HG03520 (cell line): ENCODE measurements around the gene CDC73.
"Not testable (repeated sequence)": the region's sequence is repeated elsewhere in the genome, so short reads cannot be mapped to it uniquely, and the experiment has no call there.

ENCODE experiments used
- ATAC-seq: cut with Tn5 transposase; IDR thresholded peaks from one replicate; pipeline ENCODE4 v1.9.1; 2021; ENCODE audit warnings: mild to moderate bottlenecking, moderate library complexity; ENCODE audit not compliant: unreplicated experiment

Gene CDC73

GRCh38 chr1:193176113-193176512 is 54.3 kb downstream of the CDC73 start:
- ATAC-seq, result no peak

GRCh38 chr1:193176788-193177187 is 55.0 kb downstream of the CDC73 start:
- ATAC-seq, result no peak

- ATAC-seq, result no peak
These were observed 57.3 kb downstream of the CDC73 start for GRCh38 chr1:193179094-193179493.

- no peak for ATAC-seq
These were observed 59.7 kb downstream of the CDC73 start for GRCh38 chr1:193181536-193181935.

- ATAC-seq, result no peak
These were observed 60.2 kb downstream of the CDC73 start for GRCh38 chr1:193181985-193182384.

GRCh38 chr1:193183019-193183627 is 61.3 kb downstream of the CDC73 start:
- ATAC-seq, result peak; percentile 63

- no peak for ATAC-seq
These were observed 62.9 kb downstream of the CDC73 start for GRCh38 chr1:193184776-193185175.

- ATAC-seq, result no peak
These were observed 63.4 kb downstream of the CDC73 start for GRCh38 chr1:193185211-193185610.

GRCh38 chr1:193185901-193186731 is 64.3 kb downstream of the CDC73 start, which contains the start of gene B3GALT2:
Gene B3GALT2, minus strand, starts transcription at chr1:193186613. Its CDS starts 5,051 bp downstream, at chr1:193181562.
- no peak for ATAC-seq

GRCh38 chr1:193187114-193187513 is 65.3 kb downstream of the CDC73 start:
- ATAC-seq, result no peak

- not testable (repeated sequence) for ATAC-seq
These were observed 67.1 kb downstream of the CDC73 start for GRCh38 chr1:193188915-193189314.

GRCh38 chr1:193189442-193190095 is 67.7 kb downstream of the CDC73 start:
- no peak for ATAC-seq

- no peak for ATAC-seq
These were observed 68.4 kb downstream of the CDC73 start for GRCh38 chr1:193190096-193190744.

GRCh38 chr1:193192586-193192985 is 70.8 kb downstream of the CDC73 start:
- no peak for ATAC-seq

GRCh38 chr1:193199940-193200339 is 78.1 kb downstream of the CDC73 start:
- no peak for ATAC-seq

GRCh38 chr1:193201021-193201420 is 79.2 kb downstream of the CDC73 start:
- no peak for ATAC-seq

- ATAC-seq, result no peak
These were observed 89.2 kb downstream of the CDC73 start for GRCh38 chr1:193210996-193211395.

GRCh38 chr1:193211539-193211938 is 89.7 kb downstream of the CDC73 start:
- peak; percentile 82 for ATAC-seq

GRCh38 chr1:193212637-193213036 is 90.8 kb downstream of the CDC73 start:
- ATAC-seq, result no peak

- no peak for ATAC-seq
These were observed 92.2 kb downstream of the CDC73 start for GRCh38 chr1:193213998-193214397.

- no peak for ATAC-seq
These were observed 95.1 kb downstream of the CDC73 start for GRCh38 chr1:193216920-193217319.
